Mucosa of rectum (tissue), 2 donors: ENCODE measurements around the gene PAQR8.
"Not testable (repeated sequence)": the region's sequence is repeated elsewhere in the genome, so short reads cannot be mapped to it uniquely, and the experiment has no call there.

Source experiments
- H3K27ac ChIP-seq, 2 donors: one replicate each; pipeline ENCODE4 v1.7.0; 2013; ENCODE audit warnings: inconsistent platforms in 2 of 2, low read depth in 2 of 2, low read length in 2 of 2
- H3K27me3 ChIP-seq, 2 donors: one replicate each; pipeline ENCODE4 v1.7.0; 2013; ENCODE audit warnings: low read length in 2 of 2; ENCODE audit not compliant: control insufficient read depth in 2 of 2, insufficient read depth in 2 of 2
- H3K36me3 ChIP-seq, 2 donors: one replicate each; pipeline ENCODE4 v1.7.0; 2013; ENCODE audit warnings: low read length in 2 of 2; ENCODE audit not compliant: control insufficient read depth in 2 of 2, insufficient read depth in 2 of 2
- H3K4me1 ChIP-seq, 2 donors: one replicate each; pipeline ENCODE4 v1.7.0; 2013; ENCODE audit warnings: low read length in 2 of 2, mild to moderate bottlenecking in 1 of 2; ENCODE audit not compliant: control insufficient read depth in 2 of 2, insufficient read depth in 2 of 2
- H3K4me3 ChIP-seq, 2 donors: one replicate each; pipeline ENCODE4 v1.7.0; 2013; ENCODE audit warnings: low read length in 2 of 2
- H3K9ac ChIP-seq, 2 donors: one replicate each; pipeline ENCODE4 v1.7.0; 2013; ENCODE audit warnings: low read length in 2 of 2, low read depth in 1 of 2, mild to moderate bottlenecking in 1 of 2
- H3K9me3 ChIP-seq, 2 donors: one replicate each; pipeline ENCODE4 v1.7.0; 2013; ENCODE audit warnings: low read length in 2 of 2; ENCODE audit not compliant: control insufficient read depth in 2 of 2
- donor health status: healthy.
- donor health status: Normal muscosa, but diverticular disease.

Gene PAQR8

GRCh38 chr6:52418606-52419005 lies 56.7 kb downstream of the PAQR8 start:
- Histone ChIP-seq H3K36me3 (no peaks in the 10 kb centered on the region), H3K27ac (no peak overlapping the region)

DNA sequence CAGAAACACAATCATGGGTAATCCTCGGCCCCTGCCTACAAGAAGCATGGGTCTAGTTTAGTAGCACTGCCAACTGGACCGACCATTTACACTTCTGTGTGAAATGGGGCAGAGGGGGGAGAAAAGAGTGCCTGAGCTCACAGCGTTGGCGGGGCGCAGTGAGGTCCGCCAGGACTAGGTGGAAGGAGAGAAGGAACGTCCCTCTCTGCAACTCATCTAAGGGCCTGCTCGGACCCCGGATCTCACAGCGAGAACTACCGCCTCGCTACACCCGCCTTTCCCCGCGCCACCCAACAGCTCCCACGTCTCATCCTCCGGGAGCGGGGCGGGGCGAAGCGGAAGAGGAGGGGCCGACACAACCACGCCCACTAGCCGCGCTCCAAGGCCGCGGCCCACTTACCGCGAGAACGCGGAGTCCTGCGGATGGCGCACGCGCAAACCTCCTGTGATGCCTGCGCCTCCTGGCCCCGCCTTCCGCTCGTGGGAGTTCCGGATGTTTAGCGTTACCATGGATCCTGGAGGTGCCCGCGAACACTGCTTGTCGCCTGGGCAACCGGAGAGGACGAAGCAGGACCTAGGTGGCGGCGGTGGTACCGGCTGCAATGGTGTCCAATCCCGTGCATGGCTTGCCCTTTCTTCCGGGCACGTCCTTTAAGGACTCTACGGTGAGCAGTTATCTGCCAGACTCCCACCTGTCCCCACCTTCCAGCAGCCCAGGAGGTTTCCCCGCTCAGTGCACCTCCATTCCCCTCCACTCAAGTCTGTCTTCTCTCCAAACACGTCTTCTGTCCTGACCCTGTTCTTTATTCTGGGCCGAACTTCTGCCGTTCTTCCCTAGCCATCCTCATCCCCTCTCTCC lies 58.1 kb downstream of the PAQR8 start, which contains the start of gene EFHC1:
EFHC1 (plus strand) TSS at position 534 of the 859 bp plus-strand sequence; CDS start at position 603, 69 bp downstream.
- Histone ChIP-seq H3K9me3 (no peaks in the 10 kb centered on the region), H3K36me3 (no peaks in the 10 kb centered on the region), H3K9ac (peak within 1 kb of the TSS; percentile 91 to 92), H3K4me1 (peaks cover 13 to 16% of the 10 kb centered on the region in 2 donors), H3K4me3 (peak within 1 kb of the TSS; percentile 97 to 100), H3K27me3 (no peaks in the 10 kb centered on the region), H3K27ac (peak within 1 kb of the TSS; percentile 83 to 87)

More at GRCh38 chr6:52418606-52419005, 56.7 kb downstream of the PAQR8 start:
- no peak overlapping the region for H3K4me3 ChIP-seq
- no peaks in the 10 kb centered on the region for H3K9me3 ChIP-seq
- no peaks in the 10 kb centered on the region for H3K27me3 ChIP-seq
- H3K9ac ChIP-seq: no peak overlapping the region
- H3K4me1 ChIP-seq: peaks cover 13 to 16% of the 10 kb centered on the region in 2 donors

- Histone ChIP-seq H3K27me3 (no peaks in the 10 kb centered on the region), H3K27ac (peak overlapping the region; percentile 58 to 70), H3K36me3 (no peaks in the 10 kb centered on the region), H3K4me3 (peak overlapping the region; percentile 97 to 100), H3K4me1 (peaks cover 13 to 16% of the 10 kb centered on the region in 2 donors), H3K9me3 (no peaks in the 10 kb centered on the region), H3K9ac (peak overlapping the region; percentile 91)
Observed at GRCh38 chr6:52420668-52421358, 58.9 kb downstream of the PAQR8 start.

- Histone ChIP-seq H3K4me1 (peaks cover 13 to 16% of the 10 kb centered on the region in 2 donors), H3K27ac (no peak overlapping the region), H3K9ac (no peak overlapping the region), H3K4me3 (no peak overlapping the region), H3K9me3 (no peaks in the 10 kb centered on the region), H3K27me3 (no peaks in the 10 kb centered on the region), H3K36me3 (no peaks in the 10 kb centered on the region)
Observed at GRCh38 chr6:52422156-52422555, 60.2 kb downstream of the PAQR8 start.

- no peaks in the 10 kb centered on the region for H3K9me3 ChIP-seq
- H3K36me3 ChIP-seq: no peaks in the 10 kb centered on the region
- no peak overlapping the region for H3K4me3 ChIP-seq
- no peak overlapping the region for H3K9ac ChIP-seq
- H3K4me1 ChIP-seq: peaks cover 13 to 16% of the 10 kb centered on the region in 2 donors
- no peaks in the 10 kb centered on the region for H3K27me3 ChIP-seq
- H3K27ac ChIP-seq: no peak overlapping the region
Observed at GRCh38 chr6:52423448-52423847, 61.5 kb downstream of the PAQR8 start.

GRCh38 chr6:52423971-52424381 lies 62.0 kb downstream of the PAQR8 start:
- Histone ChIP-seq H3K9me3 (no peaks in the 10 kb centered on the region), H3K4me1 (peaks cover 13 to 16% of the 10 kb centered on the region in 2 donors), H3K27ac (peak overlapping the region in 1 of 2 donors; percentile 35), H3K4me3 (no peak overlapping the region), H3K27me3 (no peaks in the 10 kb centered on the region), H3K36me3 (no peaks in the 10 kb centered on the region), H3K9ac (no peak overlapping the region)

GRCh38 chr6:52424513-52424912 lies 62.6 kb downstream of the PAQR8 start:
- H3K27me3 ChIP-seq: no peaks in the 10 kb centered on the region
- H3K9ac ChIP-seq: no peak overlapping the region
- H3K36me3 ChIP-seq: no peaks in the 10 kb centered on the region
- no peak overlapping the region for H3K27ac ChIP-seq
- H3K4me1 ChIP-seq: peaks cover 10 to 12% of the 10 kb centered on the region in 2 donors
- no peak overlapping the region for H3K4me3 ChIP-seq
- H3K9me3 ChIP-seq: no peaks in the 10 kb centered on the region

- H3K4me1 ChIP-seq: no peaks in the 10 kb centered on the region
- no peaks in the 10 kb centered on the region for H3K9me3 ChIP-seq
- no peak overlapping the region for H3K9ac ChIP-seq
- no peak overlapping the region for H3K4me3 ChIP-seq
- H3K27me3 ChIP-seq: no peaks in the 10 kb centered on the region
- H3K36me3 ChIP-seq: no peaks in the 10 kb centered on the region
- H3K27ac ChIP-seq: no peak overlapping the region
Observed at GRCh38 chr6:52426667-52427066, 64.7 kb downstream of the PAQR8 start.

GRCh38 chr6:52433294-52433693 lies 71.3 kb downstream of the PAQR8 start:
- not testable (repeated sequence) for H3K9ac ChIP-seq, H3K9me3 ChIP-seq, H3K4me3 ChIP-seq, H3K4me1 ChIP-seq, H3K36me3 ChIP-seq, H3K27me3 ChIP-seq, H3K27ac ChIP-seq

- Histone ChIP-seq H3K4me1 (no peaks in the 10 kb centered on the region), H3K27ac (no peak overlapping the region), H3K36me3 (no peaks in the 10 kb centered on the region), H3K9me3 (no peaks in the 10 kb centered on the region), H3K27me3 (no peaks in the 10 kb centered on the region), H3K9ac (no peak overlapping the region), H3K4me3 (no peak overlapping the region)
Observed at GRCh38 chr6:52435345-52435744, 73.4 kb downstream of the PAQR8 start.
